Astrocyte of the spinal cord (primary cell): ENCODE results near the gene ACSF2.

Experiments used
- DNase-seq: peaks from one replicate; pipeline ENCODE4 v3.0.0; 2011; ENCODE audit warnings: low read depth, low spot score
- H3K4me3 ChIP-seq: 2 replicates; pipeline ENCODE4 v1.5.1; 2011; ENCODE audit warnings: low read depth, mild to moderate bottlenecking, low read length, moderate library complexity
- CTCF ChIP-seq: IDR thresholded peaks from 2 replicates; pipeline ENCODE4 v1.5.1; 2012; ENCODE audit warnings: low read depth, mild to moderate bottlenecking, low read length, inconsistent platforms
- in situ Hi-C: cut with HindIII; loops from 2 replicates; pipeline ENCODE4 v1.10.0; 2017; ENCODE audit warnings: low sequenced_read_pairs

The ACSF2 gene

DNA sequence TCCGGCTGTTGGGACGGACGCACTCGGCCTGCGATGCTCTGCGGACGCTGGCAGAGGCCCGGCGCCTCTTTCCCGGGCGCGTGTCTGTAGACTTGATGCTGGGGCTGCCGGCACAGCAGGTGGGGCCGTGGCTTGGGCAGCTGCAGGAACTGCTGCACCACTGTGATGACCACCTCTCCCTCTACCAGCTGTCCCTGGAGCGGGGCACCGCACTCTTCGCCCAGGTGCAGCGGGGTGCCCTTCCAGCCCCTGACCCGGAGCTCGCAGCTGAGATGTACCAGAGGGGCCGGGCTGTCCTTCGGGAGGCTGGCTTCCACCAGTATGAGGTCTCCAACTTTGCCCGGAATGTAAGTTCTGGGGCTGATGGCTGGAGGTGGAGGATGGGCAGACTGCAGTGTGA is 56.1 kb downstream of the ACSF2 start:
- DNase-seq = no peak
- H3K4me3 ChIP-seq = no peak overlapping the region
- no peak for TF ChIP-seq CTCF
- in situ Hi-C loops = no loop called here

- no peak overlapping the region for H3K4me3 ChIP-seq
- TF ChIP-seq CTCF = peak; percentile 88
- in situ Hi-C loops = no loop called here
- DNase-seq = peak; percentile 95
Measured at GRCh38 chr17:50482516-50482915, 56.5 kb downstream of the ACSF2 start.

GRCh38 chr17:50483266-50483665 is 57.2 kb downstream of the ACSF2 start:
- no peak for TF ChIP-seq CTCF
- in situ Hi-C loops = no loop called here
- H3K4me3 ChIP-seq = no peak overlapping the region
- DNase-seq = no peak

DNA sequence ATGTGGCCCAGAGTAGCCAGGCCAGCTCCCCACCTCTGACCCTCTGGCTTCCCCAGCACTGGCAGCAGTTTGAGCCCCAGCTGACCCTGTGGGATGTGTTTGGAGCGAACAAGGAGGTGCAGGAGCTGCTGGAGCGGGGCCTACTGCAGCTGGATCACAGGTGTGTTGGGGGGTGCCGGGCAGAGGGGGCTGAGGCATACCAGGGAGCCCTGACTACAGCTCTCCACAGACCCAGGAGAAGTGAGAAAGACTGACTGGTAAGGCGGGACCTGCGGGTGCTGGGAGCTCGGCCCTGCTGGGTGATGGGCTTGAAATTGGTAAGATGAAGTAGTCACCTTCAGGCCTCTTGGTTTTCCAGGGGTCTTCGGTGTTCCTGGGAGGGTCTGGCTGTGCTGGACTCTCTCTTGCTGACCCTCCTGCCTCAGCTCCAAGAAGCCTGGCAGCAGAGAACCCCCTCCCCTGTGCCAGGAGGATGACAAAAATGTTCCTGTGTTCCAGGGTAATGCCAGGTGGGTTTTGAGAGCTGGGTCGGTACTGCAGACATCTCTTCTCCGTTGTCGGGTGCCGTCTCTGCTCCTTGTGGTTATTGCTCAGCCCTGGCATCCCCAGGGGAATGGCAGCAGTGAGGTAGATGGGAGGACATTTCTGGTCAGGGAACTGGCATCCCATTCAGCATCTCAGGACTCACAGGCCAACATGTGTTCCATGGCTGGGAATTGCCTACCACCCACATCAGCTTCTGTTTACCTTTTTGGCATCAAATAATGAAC is 58.6 kb downstream of the ACSF2 start:
- no peak for DNase-seq
- no peak overlapping the region for H3K4me3 ChIP-seq
- in situ Hi-C loops = no loop called here
- TF ChIP-seq CTCF = no peak

DNA sequence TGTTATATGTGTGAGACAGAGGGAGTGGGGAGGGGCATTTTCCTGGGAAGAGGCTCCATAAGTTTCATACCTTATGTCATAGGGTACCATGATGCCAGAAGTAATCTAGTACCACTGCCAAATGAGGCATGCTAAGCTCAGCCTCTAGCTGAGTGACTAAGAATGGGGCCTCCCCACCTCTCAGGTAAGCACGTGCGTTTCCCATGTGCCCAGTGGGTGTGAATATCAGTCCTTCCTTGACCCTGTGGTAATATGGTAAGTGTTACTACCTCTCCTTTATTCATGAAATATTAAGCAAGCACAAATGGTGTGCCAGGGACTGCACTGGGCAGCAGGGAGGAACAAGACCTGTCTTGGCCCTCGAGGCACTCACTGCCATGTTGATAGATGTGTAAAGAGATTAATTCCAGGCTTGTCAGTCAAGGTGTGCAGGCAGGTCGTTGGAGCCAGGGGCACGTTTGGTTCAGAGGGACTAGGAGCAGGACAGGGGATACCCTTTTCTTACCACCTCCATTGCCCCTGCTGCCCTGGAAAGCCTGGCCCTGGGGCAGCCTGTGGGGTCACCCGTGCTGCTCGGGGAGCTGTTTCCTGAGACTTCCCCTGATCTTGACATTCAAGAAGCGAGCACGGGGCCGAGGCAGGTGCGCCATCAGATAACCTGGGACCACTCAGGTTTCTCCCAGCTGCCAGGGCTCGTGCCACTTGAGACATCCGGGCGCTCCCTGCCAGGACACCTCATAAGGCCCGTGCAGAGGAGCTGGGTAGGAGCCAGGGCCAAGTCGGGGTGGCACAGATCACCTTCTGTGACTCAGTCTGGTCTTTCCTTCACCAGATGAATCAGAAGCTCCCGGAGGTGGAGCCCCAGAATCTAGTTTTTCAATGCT is 61.4 kb downstream of the ACSF2 start:
- no peak for DNase-seq
- in situ Hi-C loops = no loop called here

GRCh38 chr17:50488880-50489279 is 62.9 kb downstream of the ACSF2 start:
- in situ Hi-C loops = no loop called here

More for the DNA sequence above, 61.4 kb downstream of the ACSF2 start:
- TF ChIP-seq CTCF = no peak
- H3K4me3 ChIP-seq = no peak overlapping the region

More at GRCh38 chr17:50488880-50489279, 62.9 kb downstream of the ACSF2 start:
- no peak for DNase-seq
- no peak for TF ChIP-seq CTCF
- H3K4me3 ChIP-seq = no peak overlapping the region
